Nephron (organoid): ENCODE results near the gene AOPEP.
A peak's percentile ranks its signal among the peaks of the same experiment; 100 is the strongest.

Experiments used
- H3K27ac Mint-ChIP-seq, 3 experiments: 2 replicates each; pipeline ENCODE4 v1.8.0; 2020; ENCODE audit warnings: mixed read lengths in 3 of 3, mild to moderate bottlenecking in 2 of 3, moderate library complexity in 1 of 3
- H3K27me3 Mint-ChIP-seq: 2 replicates; pipeline ENCODE4 v1.8.0; 2021; ENCODE audit warnings: low read depth, mild to moderate bottlenecking, moderate library complexity, mixed read lengths
- H3K36me3 Mint-ChIP-seq: 2 replicates; pipeline ENCODE4 v1.8.0; 2020; ENCODE audit warnings: low read depth, mixed read lengths
- H3K4me1 Mint-ChIP-seq: 2 replicates; pipeline ENCODE4 v1.8.0; 2020; ENCODE audit warnings: mixed read lengths
- H3K4me3 Mint-ChIP-seq, 3 experiments: 2 replicates each; pipeline ENCODE4 v1.8.0; 2020; ENCODE audit warnings: mild to moderate bottlenecking in 3 of 3, mixed read lengths in 3 of 3, moderate library complexity in 2 of 3
- H3K9me3 Mint-ChIP-seq: 2 replicates; pipeline ENCODE4 v1.8.0; 2020; ENCODE audit warnings: mixed read lengths
- TF ChIP-seq, protein P1 (sequence below), 3 experiments: fragments of 200-600 bp; sonication (generic); IDR thresholded peaks; one replicate each; pipeline ENCODE4 v1.5.0; 2021; ENCODE audit warnings: antibody characterized with exemption in 3 of 3; ENCODE audit not compliant: unreplicated experiment in 3 of 3

AOPEP gene

DNA sequence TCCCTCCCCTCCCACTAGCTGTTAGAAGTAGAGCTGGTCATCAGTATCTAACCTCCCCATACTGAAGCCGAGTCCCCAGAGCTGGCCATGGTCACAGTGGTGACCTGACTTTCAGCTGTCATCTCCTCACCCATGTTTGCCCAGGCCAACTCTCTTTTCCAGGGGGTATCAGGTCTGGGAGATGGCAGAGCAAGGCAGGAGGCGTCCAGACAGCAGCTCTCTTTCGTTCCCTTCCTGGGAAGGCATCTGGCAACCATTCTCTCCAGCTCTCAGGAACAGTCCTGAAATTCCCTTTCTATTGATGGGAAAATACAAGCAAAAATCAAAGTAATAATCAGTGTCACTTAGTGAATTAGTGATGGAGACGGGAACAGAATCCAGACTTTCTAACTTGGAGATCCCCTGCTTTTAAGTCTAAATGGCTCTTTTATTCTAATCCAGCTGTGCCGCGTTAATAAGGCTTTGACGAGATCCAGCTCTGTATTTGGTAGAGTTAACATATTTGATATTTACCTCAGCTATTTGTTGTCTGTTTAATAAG lies 21.3 kb upstream of the AOPEP start:
- TF ChIP-seq, protein P1, sequence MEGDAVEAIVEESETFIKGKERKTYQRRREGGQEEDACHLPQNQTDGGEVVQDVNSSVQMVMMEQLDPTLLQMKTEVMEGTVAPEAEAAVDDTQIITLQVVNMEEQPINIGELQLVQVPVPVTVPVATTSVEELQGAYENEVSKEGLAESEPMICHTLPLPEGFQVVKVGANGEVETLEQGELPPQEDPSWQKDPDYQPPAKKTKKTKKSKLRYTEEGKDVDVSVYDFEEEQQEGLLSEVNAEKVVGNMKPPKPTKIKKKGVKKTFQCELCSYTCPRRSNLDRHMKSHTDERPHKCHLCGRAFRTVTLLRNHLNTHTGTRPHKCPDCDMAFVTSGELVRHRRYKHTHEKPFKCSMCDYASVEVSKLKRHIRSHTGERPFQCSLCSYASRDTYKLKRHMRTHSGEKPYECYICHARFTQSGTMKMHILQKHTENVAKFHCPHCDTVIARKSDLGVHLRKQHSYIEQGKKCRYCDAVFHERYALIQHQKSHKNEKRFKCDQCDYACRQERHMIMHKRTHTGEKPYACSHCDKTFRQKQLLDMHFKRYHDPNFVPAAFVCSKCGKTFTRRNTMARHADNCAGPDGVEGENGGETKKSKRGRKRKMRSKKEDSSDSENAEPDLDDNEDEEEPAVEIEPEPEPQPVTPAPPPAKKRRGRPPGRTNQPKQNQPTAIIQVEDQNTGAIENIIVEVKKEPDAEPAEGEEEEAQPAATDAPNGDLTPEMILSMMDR (IDR thresholded peaks at IDR 0.05; ENCODE audit: unreplicated experiment in 3 of 3): no peak
- Mint-ChIP-seq H3K4me1 (peaks cover 17% of the 10 kb centered on the region), H3K4me3 (no peak overlapping the region), H3K9me3 (no peaks in the 10 kb centered on the region), H3K27ac (peak overlapping the region in 2 of 3 experiments; percentile 27 to 41), H3K27me3 (no peaks in the 10 kb centered on the region), H3K36me3 (no peaks in the 10 kb centered on the region)

GRCh38 chr9:94706922-94707321 lies 19.6 kb upstream of the AOPEP start:
- H3K9me3 Mint-ChIP-seq: no peaks in the 10 kb centered on the region
- H3K4me3 Mint-ChIP-seq: no peak overlapping the region
- TF ChIP-seq, protein P1 (IDR thresholded peaks at IDR 0.05; ENCODE audit: unreplicated experiment in 3 of 3): no peak
- no peaks in the 10 kb centered on the region for H3K36me3 Mint-ChIP-seq
- H3K27ac Mint-ChIP-seq: no peak overlapping the region
- H3K4me1 Mint-ChIP-seq: peaks cover 13% of the 10 kb centered on the region
- H3K27me3 Mint-ChIP-seq: peaks cover 3% of the 10 kb centered on the region

DNA sequence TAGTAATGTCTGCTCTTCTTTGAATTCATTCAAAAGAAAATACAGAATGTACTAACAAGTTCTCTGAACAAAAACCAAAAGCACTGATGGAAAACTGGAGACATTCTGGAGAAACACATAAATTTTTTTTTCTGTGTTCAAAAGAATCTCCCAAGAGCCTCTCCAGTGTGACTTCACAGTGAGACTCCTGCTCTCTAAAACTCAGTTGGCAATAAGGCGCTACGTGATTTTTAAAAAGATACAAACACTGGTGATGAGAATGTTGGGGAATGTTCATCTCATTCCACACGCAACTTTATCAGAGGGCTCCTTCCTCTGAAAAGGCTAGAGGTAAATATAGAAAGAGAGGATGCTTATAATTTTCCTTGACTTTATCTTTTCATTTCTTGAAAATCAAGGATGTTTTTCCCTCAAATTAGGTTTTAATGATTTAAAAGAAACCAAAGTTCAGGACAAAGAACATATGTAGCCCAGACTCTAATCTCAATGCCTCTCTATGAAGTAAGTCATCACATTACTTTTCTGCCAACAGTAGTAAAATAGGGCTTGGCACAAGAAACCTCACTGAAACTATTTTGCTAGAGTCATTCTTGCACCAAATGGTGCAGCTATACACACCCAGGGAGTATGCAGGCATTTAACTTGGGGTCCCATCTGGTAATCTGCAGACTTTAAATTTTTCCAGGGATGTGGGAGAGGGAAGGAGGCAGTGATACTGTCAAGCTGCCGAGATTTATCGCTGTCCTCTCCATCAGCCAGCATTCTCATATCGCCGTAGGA lies 12.9 kb upstream of the AOPEP start:
- Mint-ChIP-seq H3K27me3 (peaks cover 9% of the 10 kb centered on the region), H3K4me1 (peaks cover 2% of the 10 kb centered on the region), H3K4me3 (no peak overlapping the region), H3K27ac (no peak overlapping the region), H3K9me3 (no peaks in the 10 kb centered on the region), H3K36me3 (no peaks in the 10 kb centered on the region)
- TF ChIP-seq, protein P1 (IDR thresholded peaks at IDR 0.05; ENCODE audit: unreplicated experiment in 3 of 3): no peak

DNA sequence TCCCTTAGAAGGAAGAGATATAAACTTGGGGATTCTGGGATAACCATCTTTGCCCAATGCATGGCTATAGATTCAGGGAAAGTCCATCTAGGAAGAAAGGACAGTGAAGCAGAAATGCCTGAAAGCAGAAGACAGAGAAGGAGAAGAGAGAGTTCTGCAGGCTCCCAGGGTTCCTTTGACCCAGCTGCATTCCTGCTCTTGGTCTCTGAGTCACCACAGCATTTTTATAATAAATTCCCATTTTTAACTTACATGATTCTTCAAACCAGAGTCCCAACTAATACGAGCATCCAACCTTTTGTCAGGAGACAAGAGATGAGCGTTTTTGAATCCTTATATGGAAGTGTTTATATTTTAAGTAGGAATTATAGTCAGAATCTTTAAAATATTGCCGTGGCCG lies 12.0 kb upstream of the AOPEP start:
- Mint-ChIP-seq H3K9me3 (no peaks in the 10 kb centered on the region), H3K36me3 (no peaks in the 10 kb centered on the region), H3K4me3 (no peak overlapping the region), H3K4me1 (peaks cover 5% of the 10 kb centered on the region), H3K27me3 (peaks cover 10% of the 10 kb centered on the region), H3K27ac (no peak overlapping the region)
- TF ChIP-seq, protein P1 (IDR thresholded peaks at IDR 0.05; ENCODE audit: unreplicated experiment in 3 of 3): no peak

DNA sequence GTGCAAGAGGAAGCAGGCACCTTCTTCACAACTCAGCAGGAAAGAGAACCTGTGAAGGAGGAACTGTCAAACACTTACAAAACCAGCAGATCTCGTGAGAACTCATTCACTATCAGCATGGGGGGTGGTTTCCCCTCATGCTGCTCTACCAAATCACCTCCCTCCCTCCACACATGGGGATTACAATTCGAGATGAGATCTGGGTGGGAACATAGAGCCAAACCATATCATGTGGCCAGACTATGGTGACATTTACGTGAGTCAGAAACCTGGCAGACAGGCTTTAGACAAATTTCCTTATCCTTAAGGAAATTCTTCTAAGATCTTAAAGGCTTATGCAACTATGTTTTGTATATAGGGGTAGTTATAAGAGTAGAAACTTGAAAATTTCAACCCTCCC lies 8.7 kb upstream of the AOPEP start:
- peaks cover 5% of the 10 kb centered on the region for H3K4me1 Mint-ChIP-seq
- no peak overlapping the region for H3K27ac Mint-ChIP-seq
- TF ChIP-seq, protein P1 (IDR thresholded peaks at IDR 0.05; ENCODE audit: unreplicated experiment in 3 of 3): no peak
- no peaks in the 10 kb centered on the region for H3K9me3 Mint-ChIP-seq
- peaks cover 8% of the 10 kb centered on the region for H3K27me3 Mint-ChIP-seq
- H3K36me3 Mint-ChIP-seq: no peaks in the 10 kb centered on the region
- H3K4me3 Mint-ChIP-seq: no peak overlapping the region

- no peak overlapping the region for H3K27ac Mint-ChIP-seq
- peaks cover 4% of the 10 kb centered on the region for H3K27me3 Mint-ChIP-seq
- no peak overlapping the region for H3K4me3 Mint-ChIP-seq
- H3K4me1 Mint-ChIP-seq: peaks cover 5% of the 10 kb centered on the region
- TF ChIP-seq, protein P1 (IDR thresholded peaks at IDR 0.05; ENCODE audit: unreplicated experiment in 3 of 3): no peak
- H3K9me3 Mint-ChIP-seq: no peaks in the 10 kb centered on the region
- H3K36me3 Mint-ChIP-seq: no peaks in the 10 kb centered on the region
These were observed 7.6 kb upstream of the AOPEP start for GRCh38 chr9:94718936-94719335.
